K562 (cell line): Measurements from ENCODE around the gene NCCRP1. TPM values are rescaled to one million over a fixed set of nuclear protein-coding genes. Genes with fewer than 3 reads are reported as not detected.

Experiments used
- ARHGAP35 ChIP-seq: fragments of 450-650 bp; IDR thresholded peaks from 2 replicates; pipeline ENCODE4 v1.6.1; 2018; ENCODE audit not compliant: partially characterized antibody
- BACH1 ChIP-seq: fragments of 200-800 bp; sonication (Bioruptor generic); IDR thresholded peaks from 2 replicates; pipeline ENCODE4 v1.6.1; 2016; ENCODE audit warnings: missing genetic modification characterization, missing compliant biosample characterization
- CHD1 ChIP-seq: fragments of 200-600 bp; sonication (generic); IDR thresholded peaks from one replicate; pipeline ENCODE4 v1.6.1; 2012; ENCODE audit warnings: mild to moderate bottlenecking, moderate library complexity, low read length, inconsistent platforms
- PBX2 ChIP-seq, 2 experiments: IDR thresholded peaks in 1 of 2; conservative IDR thresholded peaks in 1 of 2; 2 replicates each; pipeline ENCODE4 v1.6.1; 2016; ENCODE audit warnings: low read depth in 2 of 2, mild to moderate bottlenecking in 1 of 2, missing compliant biosample characterization in 1 of 2, missing genetic modification characterization in 1 of 2, moderate library complexity in 1 of 2
- STAT5A ChIP-seq: IDR thresholded peaks from 2 replicates; pipeline ENCODE4 v1.6.1; 2012; ENCODE audit warnings: low read length, inconsistent platforms, borderline replicate concordance
- ZNF277 ChIP-seq: fragments of 250-450 bp; sonication (Bioruptor Pico); IDR thresholded peaks from 2 replicates; pipeline ENCODE4 v1.8.0; 2022; ENCODE audit warnings: inconsistent platforms, mild to moderate bottlenecking, moderate library complexity, borderline replicate concordance
- polyA plus RNA-seq, 8 experiments: library from polyadenylated mRNA; depleted of rRNA in 4 of 8; stranded (reverse) in 5 of 8; unstranded in 3 of 8; fragments of >200 nt; fragmentation: Nextera tagmentation in 2 of 8; fragmentation: Illumina TruSeq in 1 of 8; extraction: Ambion mirVana in 2 of 8; extraction: Trizol in 1 of 8; gene quantifications; 2 replicates each; pipeline versions ENCODE4 v1.2.1 to v1.2.3, GENCODE V29; 2011 to 2014; ENCODE audit warnings: inconsistent platforms in 1 of 8, missing spikeins in 1 of 8
- total RNA-seq, 7 experiments: library from RNA; depleted of rRNA in 6 of 7; stranded (reverse); fragments of >200 nt in 6 of 7; fragmentation: Illumina TruSeq in 2 of 7; extraction: Trizol in 2 of 7; gene quantifications; 2 replicates each; pipeline versions ENCODE4 v1.2.1 to v1.2.3, GENCODE V29; 2011 to 2021; ENCODE audit warnings: low replicate concordance in 1 of 7
- TF ChIP-seq, protein P1 (sequence below): fragments of 450-650 bp; IDR thresholded peaks from 2 replicates; pipeline ENCODE4 v1.6.1; 2016
- TF ChIP-seq, protein P2 (sequence below): fragments of 450-650 bp; IDR thresholded peaks from 2 replicates; pipeline ENCODE4 v1.6.1; 2018; ENCODE audit not compliant: partially characterized antibody
- TF ChIP-seq, protein P3 (sequence below): fragments of 250-450 bp; sonication (Bioruptor Pico); IDR thresholded peaks from 2 replicates; pipeline ENCODE4 v1.5.0; 2020; ENCODE audit warnings: mild to moderate bottlenecking, borderline replicate concordance

The NCCRP1 gene
- total and polyA plus RNA-seq, 9 of the 15 experiments (the other 6 are each of a cell fraction or from before 2014, with no cell fraction given), result 0.05 TPM; not detected in 8

GRCh38 chr19:39187552-39187943 is 9.2 kb upstream of the NCCRP1 start (continued):
- TF ChIP-seq PBX2 (CRISPR knock-in tag; IDR thresholded peaks at IDR 0.05; ENCODE audit: low read depth) (no peak), PBX2 (tag; conservative IDR thresholded peaks at IDR 0.05; ENCODE audit: low read depth) (no peak), STAT5A (no peak), ZNF277 (CRISPR knock-in tag) (no peak), CHD1 (no peak), ARHGAP35 (no peak), BACH1 (tag) (no peak)
- TF ChIP-seq, protein P1, sequence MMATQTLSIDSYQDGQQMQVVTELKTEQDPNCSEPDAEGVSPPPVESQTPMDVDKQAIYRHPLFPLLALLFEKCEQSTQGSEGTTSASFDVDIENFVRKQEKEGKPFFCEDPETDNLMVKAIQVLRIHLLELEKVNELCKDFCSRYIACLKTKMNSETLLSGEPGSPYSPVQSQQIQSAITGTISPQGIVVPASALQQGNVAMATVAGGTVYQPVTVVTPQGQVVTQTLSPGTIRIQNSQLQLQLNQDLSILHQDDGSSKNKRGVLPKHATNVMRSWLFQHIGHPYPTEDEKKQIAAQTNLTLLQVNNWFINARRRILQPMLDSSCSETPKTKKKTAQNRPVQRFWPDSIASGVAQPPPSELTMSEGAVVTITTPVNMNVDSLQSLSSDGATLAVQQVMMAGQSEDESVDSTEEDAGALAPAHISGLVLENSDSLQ, result no peak
- TF ChIP-seq, protein P2, sequence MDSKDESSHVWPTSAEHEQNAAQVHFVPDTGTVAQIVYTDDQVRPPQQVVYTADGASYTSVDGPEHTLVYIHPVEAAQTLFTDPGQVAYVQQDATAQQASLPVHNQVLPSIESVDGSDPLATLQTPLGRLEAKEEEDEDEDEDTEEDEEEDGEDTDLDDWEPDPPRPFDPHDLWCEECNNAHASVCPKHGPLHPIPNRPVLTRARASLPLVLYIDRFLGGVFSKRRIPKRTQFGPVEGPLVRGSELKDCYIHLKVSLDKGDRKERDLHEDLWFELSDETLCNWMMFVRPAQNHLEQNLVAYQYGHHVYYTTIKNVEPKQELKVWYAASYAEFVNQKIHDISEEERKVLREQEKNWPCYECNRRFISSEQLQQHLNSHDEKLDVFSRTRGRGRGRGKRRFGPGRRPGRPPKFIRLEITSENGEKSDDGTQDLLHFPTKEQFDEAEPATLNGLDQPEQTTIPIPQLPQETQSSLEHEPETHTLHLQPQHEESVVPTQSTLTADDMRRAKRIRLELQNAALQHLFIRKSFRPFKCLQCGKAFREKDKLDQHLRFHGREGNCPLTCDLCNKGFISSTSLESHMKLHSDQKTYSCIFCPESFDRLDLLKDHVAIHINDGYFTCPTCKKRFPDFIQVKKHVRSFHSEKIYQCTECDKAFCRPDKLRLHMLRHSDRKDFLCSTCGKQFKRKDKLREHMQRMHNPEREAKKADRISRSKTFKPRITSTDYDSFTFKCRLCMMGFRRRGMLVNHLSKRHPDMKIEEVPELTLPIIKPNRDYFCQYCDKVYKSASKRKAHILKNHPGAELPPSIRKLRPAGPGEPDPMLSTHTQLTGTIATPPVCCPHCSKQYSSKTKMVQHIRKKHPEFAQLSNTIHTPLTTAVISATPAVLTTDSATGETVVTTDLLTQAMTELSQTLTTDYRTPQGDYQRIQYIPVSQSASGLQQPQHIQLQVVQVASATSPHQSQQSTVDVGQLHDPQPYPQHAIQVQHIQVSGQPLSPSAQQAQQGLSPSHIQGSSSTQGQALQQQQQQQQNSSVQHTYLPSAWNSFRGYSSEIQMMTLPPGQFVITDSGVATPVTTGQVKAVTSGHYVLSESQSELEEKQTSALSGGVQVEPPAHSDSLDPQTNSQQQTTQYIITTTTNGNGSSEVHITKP, result no peak
- TF ChIP-seq, protein P3, sequence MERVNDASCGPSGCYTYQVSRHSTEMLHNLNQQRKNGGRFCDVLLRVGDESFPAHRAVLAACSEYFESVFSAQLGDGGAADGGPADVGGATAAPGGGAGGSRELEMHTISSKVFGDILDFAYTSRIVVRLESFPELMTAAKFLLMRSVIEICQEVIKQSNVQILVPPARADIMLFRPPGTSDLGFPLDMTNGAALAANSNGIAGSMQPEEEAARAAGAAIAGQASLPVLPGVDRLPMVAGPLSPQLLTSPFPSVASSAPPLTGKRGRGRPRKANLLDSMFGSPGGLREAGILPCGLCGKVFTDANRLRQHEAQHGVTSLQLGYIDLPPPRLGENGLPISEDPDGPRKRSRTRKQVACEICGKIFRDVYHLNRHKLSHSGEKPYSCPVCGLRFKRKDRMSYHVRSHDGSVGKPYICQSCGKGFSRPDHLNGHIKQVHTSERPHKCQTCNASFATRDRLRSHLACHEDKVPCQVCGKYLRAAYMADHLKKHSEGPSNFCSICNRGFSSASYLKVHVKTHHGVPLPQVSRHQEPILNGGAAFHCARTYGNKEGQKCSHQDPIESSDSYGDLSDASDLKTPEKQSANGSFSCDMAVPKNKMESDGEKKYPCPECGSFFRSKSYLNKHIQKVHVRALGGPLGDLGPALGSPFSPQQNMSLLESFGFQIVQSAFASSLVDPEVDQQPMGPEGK, result no peak
